MM.1S (cell line): ENCODE measurements around the gene PLCH1.

Source experiments
- CTCF ChIP-seq: fragments of 300-600 bp; sonication (generic); IDR thresholded peaks from 2 replicates; pipeline ENCODE4 v1.5.1; 2016; ENCODE audit warnings: antibody characterized with exemption, low read length, mixed read lengths
- EZH2 ChIP-seq: fragments of 300-600 bp; sonication (generic); optimal IDR thresholded peaks from 2 replicates; pipeline ENCODE3; 2017; ENCODE audit warnings: low read depth, mild to moderate bottlenecking, antibody characterized with exemption, low read length, mixed read lengths
- EZH2phosphoT487 ChIP-seq: fragments of 300-600 bp; sonication (generic); IDR thresholded peaks from 2 replicates; pipeline ENCODE4 v1.6.1; 2018; ENCODE audit warnings: antibody characterized with exemption, low read length

- TF ChIP-seq CTCF, result no peak
- TF ChIP-seq EZH2, result no peak
- no peak for TF ChIP-seq EZH2phosphoT487
Measured at GRCh38 chr3:155444771-155445170, 300.1 kb downstream of the PLCH1 start.
